ENCODE measurements around the gene KATNA1.
A peak's percentile ranks its signal among the peaks of the same experiment; 100 is the strongest.
"Not testable (repeated sequence)": the region's sequence is repeated elsewhere in the genome, so short reads cannot be mapped to it uniquely, and the experiment has no call there.

Gene KATNA1

GRCh38 chr6:149648148-149649145, at the start of gene KATNA1:
Gene KATNA1, minus strand, starts transcription at chr6:149648714. Its CDS starts 10,167 bp downstream, at chr6:149638547.
- peak; percentile 88 to 89 for DNase-seq

GRCh38 chr6:149698175-149698574, 49.7 kb upstream of the KATNA1 start:
- DNase-seq: no peak

GRCh38 chr6:149696901-149697300, 48.4 kb upstream of the KATNA1 start:
- no peak for DNase-seq

GRCh38 chr6:149694921-149695320, 46.4 kb upstream of the KATNA1 start:
- DNase-seq: no peak

GRCh38 chr6:149691201-149691600, 42.7 kb upstream of the KATNA1 start:
- DNase-seq: no peak

GRCh38 chr6:149686230-149686629, 37.7 kb upstream of the KATNA1 start:
- no peak for DNase-seq

GRCh38 chr6:149683256-149683859, 34.8 kb upstream of the KATNA1 start:
- no peak for DNase-seq

- DNase-seq: not testable (repeated sequence)
Observed at GRCh38 chr6:149681845-149682244, 33.3 kb upstream of the KATNA1 start.

GRCh38 chr6:149681209-149681608, 32.7 kb upstream of the KATNA1 start:
- no peak for DNase-seq

GRCh38 chr6:149680503-149680902, 32.0 kb upstream of the KATNA1 start:
- no peak for DNase-seq

- DNase-seq: not testable (repeated sequence)
Observed at GRCh38 chr6:149672265-149672664, 23.8 kb upstream of the KATNA1 start.

- DNase-seq: no peak
Observed at GRCh38 chr6:149660028-149660427, 11.5 kb upstream of the KATNA1 start.

- no peak for DNase-seq
Observed at GRCh38 chr6:149657441-149657840, 8.9 kb upstream of the KATNA1 start.

GRCh38 chr6:149651056-149651455, 2.5 kb upstream of the KATNA1 start:
- no peak for DNase-seq

- no peak for DNase-seq
Observed at GRCh38 chr6:149646599-149646998, 1.9 kb downstream of the KATNA1 start.

GRCh38 chr6:149642829-149643580, 5.5 kb downstream of the KATNA1 start:
- DNase-seq: no peak

- DNase-seq: no peak
Observed at GRCh38 chr6:149636124-149636523, 12.4 kb downstream of the KATNA1 start.

GRCh38 chr6:149634315-149634714, 14.2 kb downstream of the KATNA1 start:
- no peak for DNase-seq

- no peak for DNase-seq
Observed at GRCh38 chr6:149628875-149629510, 19.5 kb downstream of the KATNA1 start.

GRCh38 chr6:149627672-149628071, 20.8 kb downstream of the KATNA1 start:
- DNase-seq: no peak

GRCh38 chr6:149615805-149616204, 32.7 kb downstream of the KATNA1 start:
- no peak for DNase-seq

- DNase-seq: no peak
Observed at GRCh38 chr6:149614337-149614736, 34.2 kb downstream of the KATNA1 start.

All from AML-193 (cell line).